GOT3 (cell line): ENCODE measurements around the gene CBL.
A peak's percentile ranks its signal among the peaks of the same experiment; 100 is the strongest.
"Not testable (repeated sequence)": the region's sequence is repeated elsewhere in the genome, so short reads cannot be mapped to it uniquely, and the experiment has no call there.

Experiments
- DNase-seq: peaks from one replicate; lab custom pipeline; 2025; ENCODE audit warnings: mixed read lengths; lab: John Stamatoyannopoulos, UW

The CBL gene

DNA sequence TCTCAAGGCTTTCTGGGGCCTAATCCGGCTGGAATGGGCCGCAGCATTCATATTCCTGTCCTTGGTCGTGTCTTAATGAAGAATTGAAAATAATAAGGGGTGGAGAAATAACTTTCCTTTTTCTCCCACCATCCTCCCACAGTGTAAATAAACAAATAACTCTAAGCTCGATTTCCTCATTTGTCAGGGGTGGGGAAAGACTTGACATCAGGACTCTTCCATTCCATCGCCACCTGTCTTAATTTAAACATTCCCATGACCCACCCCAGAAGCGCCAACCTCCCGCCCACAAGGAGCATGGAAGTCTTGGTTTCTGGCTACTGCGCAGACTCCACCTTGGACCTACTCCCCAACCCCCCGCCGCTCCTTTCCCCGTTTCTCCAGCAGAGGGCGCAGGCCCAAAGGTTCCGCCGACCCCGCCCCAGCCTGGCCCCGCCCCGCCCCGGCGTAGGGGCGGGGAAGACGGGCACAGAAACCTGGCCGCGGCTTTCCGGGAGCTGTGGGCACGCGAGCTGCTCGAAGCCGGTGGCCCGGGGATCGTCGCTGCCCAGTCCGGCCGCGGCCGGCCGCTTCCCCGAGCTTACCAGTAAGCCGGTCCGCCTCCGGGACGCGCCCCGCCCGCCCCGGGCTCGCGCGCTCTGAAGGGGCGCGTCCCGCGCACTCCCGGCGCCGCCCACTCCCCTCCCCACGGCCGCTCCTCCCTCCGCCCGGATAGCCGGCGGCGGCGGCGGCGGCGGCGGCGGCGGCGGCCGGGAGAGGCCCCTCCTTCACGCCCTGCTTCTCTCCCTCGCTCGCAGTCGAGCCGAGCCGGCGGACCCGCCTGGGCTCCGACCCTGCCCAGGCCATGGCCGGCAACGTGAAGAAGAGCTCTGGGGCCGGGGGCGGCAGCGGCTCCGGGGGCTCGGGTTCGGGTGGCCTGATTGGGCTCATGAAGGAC is at the start of gene CBL:
CBL (plus strand) TSS at position 766 of the 937 bp plus-strand sequence; CDS start at position 845, 79 bp downstream.
- peak; percentile 21 for DNase-seq

DNA sequence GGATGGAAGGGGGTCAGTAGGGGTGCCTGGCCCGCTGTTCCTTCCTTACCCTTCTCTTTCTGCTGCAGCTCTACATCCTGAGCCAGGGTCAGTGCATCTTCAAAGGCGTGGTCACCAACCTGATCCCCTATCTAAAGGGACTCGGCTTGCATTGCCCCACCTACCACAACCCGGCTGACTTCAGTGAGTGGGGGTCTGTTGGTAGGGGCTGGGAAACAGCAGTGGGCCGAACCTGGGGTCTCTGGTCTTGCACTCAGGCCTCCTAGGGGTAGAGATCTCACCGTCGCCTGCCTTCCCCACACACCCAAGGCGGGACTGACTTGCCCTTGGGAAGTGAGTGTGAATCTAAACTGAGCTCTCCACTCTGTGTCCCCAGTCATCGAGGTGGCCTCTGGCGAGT is 49.6 kb upstream of the CBL start:
- no peak for DNase-seq

DNA sequence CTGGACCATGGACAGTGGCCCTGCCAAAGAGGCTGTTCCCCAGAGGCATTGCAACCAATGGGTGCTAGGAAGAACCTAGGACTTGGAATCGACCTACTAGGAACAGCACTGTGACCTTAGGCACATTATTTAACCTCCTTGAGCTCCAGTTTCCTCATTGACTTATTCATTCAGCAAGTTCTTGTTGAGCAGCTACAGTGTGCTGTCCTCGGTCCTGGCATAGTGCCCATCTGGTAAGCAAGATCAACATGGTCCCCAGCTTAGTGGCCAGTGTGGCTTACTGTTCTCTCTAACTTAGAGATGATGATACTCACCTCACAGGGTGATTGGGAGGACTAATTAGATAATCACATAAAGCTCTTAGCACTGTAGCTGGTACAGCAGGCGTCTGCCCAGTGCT is 49.1 kb upstream of the CBL start:
- DNase-seq: no peak

DNA sequence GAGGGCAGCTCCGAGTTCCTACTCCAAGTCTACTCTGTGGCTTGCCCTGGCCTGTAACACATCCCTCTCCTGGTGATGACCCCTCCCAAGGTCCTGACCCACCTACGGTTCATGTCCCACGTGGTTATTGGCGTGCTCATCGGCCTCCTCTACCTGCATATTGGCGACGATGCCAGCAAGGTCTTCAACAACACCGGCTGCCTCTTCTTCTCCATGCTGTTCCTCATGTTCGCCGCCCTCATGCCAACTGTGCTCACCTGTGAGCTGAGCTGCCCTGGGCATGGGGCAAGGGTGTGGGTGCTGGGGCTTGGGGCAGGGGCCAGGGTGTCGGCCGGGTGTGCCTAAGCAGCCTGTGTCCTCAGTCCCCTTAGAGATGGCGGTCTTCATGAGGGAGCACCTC is 47.7 kb upstream of the CBL start:
- no peak for DNase-seq

DNA sequence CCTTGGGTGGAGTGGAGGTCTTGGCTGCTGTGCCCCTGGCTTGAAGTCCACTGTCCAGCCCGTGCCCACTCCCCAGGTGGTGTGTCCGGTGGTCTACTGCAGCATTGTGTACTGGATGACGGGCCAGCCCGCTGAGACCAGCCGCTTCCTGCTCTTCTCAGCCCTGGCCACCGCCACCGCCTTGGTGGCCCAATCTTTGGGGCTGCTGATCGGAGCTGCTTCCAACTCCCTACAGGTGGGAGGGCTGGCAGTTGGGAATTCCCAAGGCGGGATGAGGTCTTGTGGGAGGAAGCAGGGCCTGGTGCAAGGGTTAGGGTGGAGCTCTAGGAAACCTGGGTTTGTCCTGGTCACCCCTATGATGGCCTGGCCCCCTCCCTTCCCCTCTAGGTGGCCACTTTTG is 46.0 kb upstream of the CBL start:
- no peak for DNase-seq

DNA sequence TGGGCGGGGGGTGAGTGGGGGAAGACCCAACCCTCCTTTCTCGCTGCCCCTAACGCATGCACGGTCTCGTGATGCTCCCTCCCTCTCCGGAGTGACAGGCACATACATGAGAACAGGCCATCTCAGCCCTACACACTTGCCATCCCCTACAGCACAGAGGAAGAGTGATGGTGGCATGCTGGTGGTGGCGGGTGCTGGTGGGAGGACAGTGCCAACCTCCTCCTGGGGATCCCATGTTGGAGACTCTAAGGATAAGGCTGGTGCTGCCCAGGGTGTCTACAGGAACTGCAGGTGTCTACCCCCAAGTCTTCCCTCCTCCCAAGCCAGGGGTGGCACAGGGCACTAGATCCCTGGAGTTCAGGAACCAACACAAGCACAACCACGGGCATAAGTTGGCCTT is 44.3 kb upstream of the CBL start:
- DNase-seq: no peak

DNA sequence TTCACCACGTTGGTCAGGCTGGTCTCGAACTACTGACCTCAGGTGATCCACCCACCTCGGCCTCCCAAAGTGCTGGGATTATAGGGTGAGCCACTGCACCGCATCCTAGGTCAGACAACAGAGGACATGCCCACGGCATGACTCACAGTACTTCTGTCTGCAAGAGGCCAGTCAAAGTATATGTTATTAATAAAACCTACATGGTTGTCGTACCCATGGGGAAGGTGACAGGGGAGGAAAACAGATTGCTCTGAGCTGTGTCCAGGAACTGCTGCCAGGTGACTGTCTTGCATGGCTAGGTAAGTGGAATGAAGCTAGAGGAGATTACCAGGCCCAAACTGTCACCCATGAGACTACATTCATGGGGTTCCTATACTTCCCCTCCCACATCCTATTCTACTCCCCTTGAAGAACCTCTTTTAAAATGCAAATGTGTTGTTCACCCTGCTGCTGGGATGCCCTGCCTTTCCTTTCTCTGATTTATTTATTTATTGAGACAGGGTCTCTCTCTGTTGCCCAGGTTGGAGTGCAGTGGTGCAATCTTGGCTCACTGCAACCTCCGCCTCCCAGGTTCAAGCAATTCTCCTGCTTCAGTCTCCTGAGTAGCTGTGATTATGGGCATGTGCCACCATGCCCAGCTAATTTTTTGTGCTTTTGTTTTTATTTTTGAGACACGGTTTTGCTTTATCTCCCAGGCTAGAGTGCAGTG is 39.6 kb upstream of the CBL start:
- no peak for DNase-seq

DNA sequence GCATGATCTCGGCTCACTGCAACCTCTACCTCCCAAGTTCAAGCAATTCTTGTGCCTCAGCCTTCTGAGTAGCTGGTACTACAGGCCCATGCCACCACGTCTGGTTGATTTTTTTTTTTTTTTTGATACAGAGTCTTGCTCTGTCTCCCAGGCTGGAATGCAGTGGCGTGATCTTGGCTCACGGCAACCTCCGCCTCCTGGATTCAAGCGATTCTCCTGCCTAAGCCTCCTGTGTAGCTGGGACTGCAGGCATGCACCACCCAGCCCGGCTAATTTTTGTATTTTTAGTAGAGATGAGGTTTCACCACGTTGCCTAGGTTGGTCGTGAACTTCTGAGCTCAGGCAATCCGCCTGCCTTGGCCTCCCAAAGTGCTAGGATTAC is 39.1 kb upstream of the CBL start:
- DNase-seq: not testable (repeated sequence)

DNA sequence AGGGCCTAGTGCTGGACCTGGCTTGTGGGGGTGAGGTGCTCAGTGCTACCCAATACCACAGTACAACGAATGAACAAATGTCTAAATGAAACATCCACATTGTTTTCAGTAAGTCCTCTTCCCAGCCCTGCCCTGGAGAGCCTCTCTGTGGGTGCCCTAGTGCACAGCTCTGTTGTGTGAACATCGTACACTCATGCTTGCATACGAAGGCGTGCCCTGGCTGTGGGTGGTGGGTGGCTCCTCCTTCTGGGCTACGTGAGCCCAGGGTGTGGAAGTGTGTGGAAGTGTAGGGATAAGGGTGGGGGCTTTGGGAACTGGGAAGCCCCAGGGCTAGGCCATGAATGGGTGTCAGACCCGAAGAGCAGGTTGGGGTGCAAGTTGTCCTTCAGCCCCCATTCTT is 38.2 kb upstream of the CBL start:
- no peak for DNase-seq

DNA sequence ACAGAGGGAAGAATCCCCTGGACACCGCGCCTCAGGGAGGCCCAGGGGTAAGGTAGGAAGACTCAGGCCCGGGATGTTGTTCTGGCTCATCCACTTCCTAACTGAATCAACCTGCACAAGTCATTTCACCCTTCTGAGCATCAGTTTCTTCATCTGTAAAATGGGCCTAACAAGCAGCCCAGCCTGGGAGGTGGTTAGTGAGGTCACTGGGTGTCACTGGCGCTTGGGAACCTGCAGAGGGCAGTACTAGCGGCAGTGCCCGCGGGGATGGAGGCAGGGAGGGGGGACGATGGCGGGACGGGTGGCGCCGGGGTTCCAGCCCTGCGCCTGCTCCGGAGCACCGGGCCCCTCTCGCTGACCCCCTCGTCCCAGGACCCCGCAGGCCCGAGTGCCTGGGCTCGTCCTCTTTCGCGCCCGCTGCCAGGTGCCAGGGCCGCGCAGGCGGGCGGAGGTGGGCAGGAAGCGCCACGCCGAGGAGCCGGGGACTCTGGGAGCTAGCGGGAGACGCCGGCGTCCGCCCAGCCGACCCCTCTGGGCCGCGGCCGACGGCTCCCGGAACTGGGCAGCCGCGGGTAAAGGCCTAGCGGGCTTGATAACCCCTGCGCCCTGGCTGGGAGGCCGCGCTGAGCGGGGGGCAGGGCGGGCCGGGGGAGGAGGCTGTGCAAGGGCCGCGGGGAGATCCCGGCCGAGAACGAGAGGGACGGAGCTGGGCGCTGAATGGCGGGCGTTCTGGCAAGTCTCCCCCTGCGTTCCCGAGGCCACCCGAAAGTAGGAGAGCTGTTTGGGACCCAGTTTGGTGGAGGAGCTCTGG is 37.5 kb upstream of the CBL start, which contains the start of gene NLRX1:
NLRX1 (plus strand) TSS at position 255 of the 811 bp plus-strand sequence. CDS start 2,679 bp downstream, outside the sequence.
- peak; percentile 23 for DNase-seq

DNA sequence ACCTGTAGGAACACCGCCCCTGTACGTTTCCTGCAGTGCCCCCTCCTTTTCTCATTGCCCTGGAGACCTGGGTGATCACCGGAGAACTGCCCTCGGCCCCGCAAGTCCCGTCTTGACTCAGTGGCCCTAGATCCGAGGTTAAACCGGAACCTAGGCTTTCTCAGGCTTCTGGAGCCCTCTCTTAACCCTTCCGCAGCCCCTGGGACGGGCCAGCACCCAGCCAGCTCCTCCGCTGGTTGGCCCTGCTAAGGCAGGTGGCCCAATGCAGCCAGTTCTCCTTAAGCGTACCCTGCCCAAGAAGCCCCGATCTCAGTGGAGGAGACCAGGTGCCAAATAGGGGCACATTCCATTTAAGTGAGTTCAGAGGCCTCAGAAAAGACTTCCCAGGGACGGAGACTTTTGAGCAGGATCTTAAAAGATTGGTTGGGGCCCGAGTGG is 36.8 kb upstream of the CBL start:
- no peak for DNase-seq

DNA sequence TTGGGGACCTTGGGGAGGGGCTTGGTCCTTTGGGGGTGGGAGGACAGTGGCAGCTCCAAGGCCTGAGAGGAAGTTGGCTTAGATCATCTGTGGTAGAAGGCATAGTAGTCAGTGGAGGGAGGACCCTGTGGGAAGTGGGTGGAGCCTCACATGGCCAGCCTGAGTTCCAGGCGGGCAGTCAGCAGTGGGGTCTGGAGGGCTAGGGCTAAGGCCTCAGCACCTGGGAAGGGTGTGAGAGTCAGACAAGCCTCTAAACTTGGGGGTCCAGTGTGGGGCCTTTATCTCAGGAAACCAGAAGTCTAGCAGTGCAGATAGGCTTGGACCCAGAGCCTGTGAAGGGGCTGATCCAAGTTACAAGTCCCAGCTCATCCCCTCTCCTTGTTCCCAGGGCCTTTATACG is 33.6 kb upstream of the CBL start:
- DNase-seq: no peak

DNA sequence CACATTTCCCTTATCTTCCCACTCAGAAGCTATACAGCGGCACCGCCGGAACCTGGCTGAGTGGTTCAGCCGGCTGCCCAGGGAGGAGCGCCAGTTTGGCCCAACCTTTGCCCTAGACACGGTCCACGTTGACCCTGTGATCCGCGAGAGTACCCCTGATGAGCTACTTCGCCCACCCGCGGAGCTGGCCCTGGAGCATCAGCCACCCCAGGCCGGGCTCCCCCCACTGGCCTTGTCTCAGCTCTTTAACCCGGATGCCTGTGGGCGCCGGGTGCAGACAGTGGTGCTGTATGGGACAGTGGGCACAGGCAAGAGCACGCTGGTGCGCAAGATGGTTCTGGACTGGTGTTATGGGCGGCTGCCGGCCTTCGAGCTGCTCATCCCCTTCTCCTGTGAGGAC is 32.7 kb upstream of the CBL start:
- no peak for DNase-seq

DNA sequence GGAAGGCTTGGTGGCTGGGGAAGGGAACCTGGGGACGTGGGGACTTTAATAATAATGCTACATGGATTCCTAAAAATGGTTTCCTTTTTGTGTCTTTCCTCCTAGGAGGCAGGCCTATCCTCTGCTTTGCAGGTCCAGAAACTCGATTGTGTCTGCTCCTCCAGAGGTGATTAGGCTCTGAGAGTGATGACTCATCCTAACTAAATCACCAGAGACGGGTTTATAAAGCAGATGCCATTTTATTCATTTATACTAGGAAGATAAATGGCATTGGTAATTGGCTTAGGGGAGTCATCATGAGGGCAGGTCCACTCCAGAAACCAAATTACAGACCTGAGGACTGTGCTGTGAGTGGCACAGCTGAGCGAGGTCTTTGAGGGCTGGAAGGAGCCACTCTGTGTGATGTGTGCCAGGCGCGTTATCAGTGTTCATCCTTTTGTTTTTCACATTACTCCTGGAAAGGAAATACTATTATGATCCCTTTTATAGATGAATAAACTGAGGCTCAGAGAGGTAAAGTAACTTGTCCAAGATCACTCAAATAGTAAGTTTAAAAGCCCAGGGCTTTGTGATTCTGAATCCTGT is 30.6 kb upstream of the CBL start:
- no peak for DNase-seq

DNA sequence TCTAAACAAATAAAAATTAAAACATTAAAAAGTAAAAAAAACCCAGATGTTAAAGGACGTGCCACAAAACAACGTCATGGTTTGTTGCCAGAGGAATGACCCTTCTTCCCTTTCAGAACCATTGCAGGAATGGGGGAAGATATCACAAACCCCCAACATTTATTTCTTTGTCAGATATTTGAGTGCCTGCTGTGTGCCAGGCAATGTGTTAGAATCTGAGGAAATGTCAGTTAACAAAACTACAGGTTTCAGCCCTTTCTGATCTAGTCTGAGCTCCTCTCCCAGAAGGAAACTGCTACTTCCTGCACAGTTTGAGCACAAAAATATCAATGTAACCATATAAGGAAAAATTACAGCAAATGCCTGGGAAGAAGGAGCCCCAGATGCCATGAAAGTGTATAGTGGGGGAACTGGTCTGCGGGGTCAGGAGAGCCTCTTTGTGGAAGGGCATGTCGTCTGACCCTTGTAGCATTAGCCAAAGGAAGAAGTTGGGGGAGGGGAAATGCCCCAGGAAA is 27.9 kb upstream of the CBL start:
- no peak for DNase-seq

DNA sequence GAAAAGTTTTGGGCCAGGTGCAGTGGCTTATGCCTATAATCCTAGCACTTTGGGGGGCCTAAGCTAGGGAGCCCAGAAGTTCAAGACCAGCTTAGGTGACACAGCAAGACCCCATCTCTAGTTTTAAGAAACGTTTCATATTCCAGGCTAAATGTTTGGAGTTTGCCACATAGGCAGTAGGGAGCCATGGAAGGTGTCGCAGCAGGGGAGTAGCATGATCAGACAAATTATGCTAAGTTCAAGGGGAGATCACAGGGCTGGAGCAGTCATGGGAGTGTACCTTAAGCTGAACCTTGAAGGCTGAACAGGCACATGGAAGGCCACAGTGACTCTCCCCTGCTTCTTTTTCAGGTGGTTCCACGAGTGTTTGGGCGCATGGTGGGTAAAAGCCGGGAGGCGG is 26.8 kb upstream of the CBL start:
- no peak for DNase-seq

DNA sequence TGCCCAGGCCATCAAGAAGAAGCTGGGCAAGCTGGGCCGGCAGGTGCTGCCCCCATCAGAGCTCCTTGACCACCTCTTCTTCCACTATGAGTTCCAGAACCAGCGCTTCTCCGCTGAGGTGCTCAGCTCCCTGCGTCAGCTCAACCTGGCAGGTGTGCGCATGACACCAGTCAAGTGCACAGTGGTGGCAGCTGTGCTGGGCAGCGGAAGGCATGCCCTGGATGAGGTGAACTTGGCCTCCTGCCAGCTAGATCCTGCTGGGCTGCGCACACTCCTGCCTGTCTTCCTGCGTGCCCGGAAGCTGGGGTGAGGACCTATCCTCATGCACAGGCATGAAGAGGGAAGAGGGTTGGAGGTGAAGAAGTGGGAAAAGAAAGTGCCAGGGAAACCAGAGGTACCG is 26.2 kb upstream of the CBL start:
- no peak for DNase-seq

DNA sequence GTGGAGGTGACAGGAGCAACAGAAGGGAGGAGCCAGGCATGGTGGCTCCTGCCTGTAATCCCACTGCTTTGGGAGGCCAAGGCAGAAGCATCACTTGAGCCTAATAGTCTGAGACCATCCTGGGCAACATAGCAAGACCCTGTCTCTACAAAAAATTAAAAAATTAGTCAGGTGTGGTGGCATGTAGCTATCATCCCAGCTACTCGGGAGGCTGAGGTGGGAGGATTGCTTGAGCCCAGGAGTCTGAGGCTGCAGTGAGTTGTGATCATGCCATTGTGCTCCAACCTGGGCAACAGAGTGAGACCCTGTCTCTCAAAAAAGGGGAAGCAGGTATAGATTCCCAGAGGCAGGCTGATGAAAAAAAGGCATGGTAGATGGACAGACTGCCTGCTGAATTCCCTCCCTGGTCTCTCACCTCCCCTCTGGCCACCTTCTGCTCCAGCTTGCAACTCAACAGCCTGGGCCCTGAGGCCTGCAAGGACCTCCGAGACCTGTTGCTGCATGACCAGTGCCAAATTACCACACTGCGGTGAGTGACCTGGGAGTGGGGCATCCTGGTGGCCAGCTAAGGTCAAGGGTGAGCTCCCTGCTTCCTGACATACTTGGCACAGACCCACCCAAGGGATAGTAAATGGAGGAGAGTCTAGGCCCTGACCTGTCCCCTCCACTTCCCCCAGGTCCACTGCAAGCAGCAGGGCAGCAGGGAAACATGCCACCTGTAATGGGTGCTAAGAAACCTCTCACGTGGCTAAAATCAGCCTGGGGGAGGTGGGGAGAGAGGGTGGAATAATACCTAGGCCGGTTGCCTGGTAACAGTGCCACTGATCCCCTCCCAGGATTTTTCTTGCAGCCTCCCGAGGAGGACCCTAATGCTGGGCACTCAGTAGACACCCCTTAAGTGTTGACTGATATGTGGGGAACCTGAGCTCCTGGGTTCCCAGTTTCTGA is 25.1 kb upstream of the CBL start:
- no peak for DNase-seq

DNA sequence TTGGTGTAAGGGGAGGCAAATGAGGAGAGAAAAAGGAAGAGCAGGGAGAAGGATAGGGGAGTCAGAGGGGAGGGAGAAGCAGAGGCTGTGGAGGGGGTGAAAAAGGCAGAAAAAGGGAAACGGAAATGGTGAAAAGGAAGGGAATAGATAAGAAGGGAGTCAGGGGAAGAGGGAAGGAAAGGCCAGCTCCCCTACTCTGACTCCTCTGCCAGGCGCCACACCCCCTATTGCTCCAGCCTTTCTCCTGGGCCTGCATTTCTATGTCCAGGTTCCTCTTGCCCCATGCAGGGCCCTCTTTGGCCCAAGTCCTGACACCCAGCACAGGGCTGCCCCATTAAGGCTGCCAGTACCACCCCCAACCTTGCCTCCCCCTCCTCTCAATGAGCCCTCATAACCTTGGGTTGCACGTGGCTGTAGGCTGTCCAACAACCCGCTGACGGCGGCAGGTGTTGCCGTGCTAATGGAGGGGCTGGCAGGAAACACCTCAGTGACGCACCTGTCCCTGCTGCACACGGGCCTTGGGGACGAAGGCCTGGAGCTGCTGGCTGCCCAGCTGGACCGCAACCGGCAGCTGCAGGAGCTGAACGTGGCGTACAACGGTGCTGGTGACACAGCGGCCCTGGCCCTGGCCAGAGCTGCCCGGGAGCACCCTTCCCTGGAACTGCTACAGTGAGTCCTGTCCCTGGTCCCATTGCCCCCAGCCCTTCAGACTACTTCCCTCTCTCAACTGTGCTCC is 24.3 kb upstream of the CBL start:
- DNase-seq: no peak

DNA sequence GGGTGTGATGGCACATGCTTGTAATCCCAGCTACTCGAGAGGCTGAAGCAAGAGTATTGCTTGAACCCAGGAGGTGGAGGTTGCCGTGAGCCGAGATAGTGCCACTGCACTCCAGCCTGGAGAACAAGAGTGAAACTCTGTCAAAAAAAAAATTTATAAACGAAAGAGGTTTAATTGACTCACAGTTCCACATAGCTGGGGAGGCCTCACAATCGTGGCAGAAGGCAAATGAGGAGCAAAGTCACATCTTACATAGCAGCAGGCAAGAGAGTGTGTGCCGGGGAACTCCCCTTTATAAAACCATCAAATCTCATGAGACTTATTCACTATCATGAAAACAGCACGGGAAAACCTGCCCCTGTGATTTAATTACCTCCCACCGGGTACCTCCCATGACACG is 21.7 kb upstream of the CBL start:
- not testable (repeated sequence) for DNase-seq
